H1 (cell line): ENCODE data around the gene GALNT1. TPM values are rescaled to one million over a fixed set of nuclear protein-coding genes. Genes with fewer than 3 reads are reported as not detected.

Experiments used
- CTCF ChIA-PET: fragments of 300-600 bp; sonication (Branson Sonifier 250); formaldehyde crosslinking; loops from one replicate; lab custom pipeline; 2021; ENCODE audit not compliant: partially characterized antibody; lab: Charles Lee
- POLR2A ChIA-PET: fragments of 300-600 bp; sonication (Branson Sonifier 250); formaldehyde crosslinking; loops from one replicate; lab custom pipeline; 2021; ENCODE audit warnings: inconsistent platforms; ENCODE audit not compliant: partially characterized antibody; lab: Charles Lee
- DNase-seq, 2 experiments: peaks; one replicate each; pipeline versions ENCODE4 v3.0.0 to v3.0.0-alpha.2; 2010 to 2022; ENCODE audit warnings: low spot score in 2 of 2, low read depth in 1 of 2, mixed read lengths in 1 of 2
- FAIRE-seq: peaks from 2 replicates; lab custom pipeline; 2011; peaks lifted over from hg19 to GRCh38; lab: Jason Lieb, UNC
- H2AFZ ChIP-seq: 2 replicates; pipeline ENCODE4 v1.8.1; 2012; ENCODE audit warnings: low read length, inconsistent platforms
- H2AK5ac ChIP-seq: 2 replicates; pipeline ENCODE4 v1.6.1; 2013; ENCODE audit warnings: low read depth, low read length
- H2BK120ac ChIP-seq: replicated peaks from 2 replicates; pipeline ENCODE3; 2013; ENCODE audit warnings: low read depth, low read length, inconsistent platforms
- H2BK12ac ChIP-seq: 2 replicates; pipeline ENCODE4 v1.6.1; 2013; ENCODE audit warnings: low read depth, low read length
- H2BK15ac ChIP-seq: 2 replicates; pipeline ENCODE4 v1.6.1; 2013; ENCODE audit warnings: low read length
- H2BK20ac ChIP-seq: 2 replicates; pipeline ENCODE4 v1.6.1; 2013; ENCODE audit warnings: low read length
- H2BK5ac ChIP-seq: 2 replicates; pipeline ENCODE4 v1.6.1; 2013; ENCODE audit warnings: low read depth, low read length
- H3K14ac ChIP-seq: 2 replicates; pipeline ENCODE4 v1.6.1; 2013; ENCODE audit warnings: inconsistent platforms; ENCODE audit not compliant: insufficient read length
- H3K18ac ChIP-seq: 2 replicates; pipeline ENCODE4 v1.6.1; 2013; ENCODE audit warnings: low read length; ENCODE audit errors: extremely low read depth
- H3K23ac ChIP-seq: 2 replicates; pipeline ENCODE4 v1.6.1; 2013; ENCODE audit warnings: inconsistent platforms; ENCODE audit not compliant: insufficient read length
- H3K23me2 ChIP-seq: 2 replicates; pipeline ENCODE4 v1.6.1; 2013; ENCODE audit warnings: low read depth, low read length
- H3K27ac ChIP-seq: 2 replicates; pipeline ENCODE4 v1.6.1; 2011; ENCODE audit warnings: low read depth, low read length, inconsistent platforms
- H3K27me3 ChIP-seq, 4 experiments: replicated peaks in 1 of 4; 1 replicate in 1 of 4; 2 replicates in 3 of 4; pipeline versions ENCODE4 v1.6.1 to v1.8.1; 2011 to 2013; ENCODE audit warnings: low read length in 3 of 4, mild to moderate bottlenecking in 3 of 4, inconsistent platforms in 2 of 4, mixed read lengths in 2 of 4, moderate library complexity in 1 of 4; ENCODE audit not compliant: control insufficient read depth in 3 of 4, insufficient read depth in 3 of 4; ENCODE audit errors: extremely low read depth in 1 of 4
- H3K36me3 ChIP-seq, 4 experiments: 2 replicates each; pipeline versions ENCODE4 v1.6.1 to v1.8.1; 2011 to 2013; ENCODE audit warnings: mild to moderate bottlenecking in 4 of 4, low read length in 3 of 4, moderate library complexity in 2 of 4, control low read depth in 1 of 4, inconsistent platforms in 1 of 4; ENCODE audit not compliant: insufficient read depth in 4 of 4, control insufficient read depth in 2 of 4
- H3K4ac ChIP-seq: replicated peaks from 2 replicates; pipeline ENCODE3; 2013; ENCODE audit warnings: low read length, low read depth, mixed read lengths, inconsistent platforms; ENCODE audit not compliant: insufficient read length
- H3K4me1 ChIP-seq, 4 experiments: replicated peaks in 1 of 4; 1 replicate in 1 of 4; 2 replicates in 3 of 4; pipeline versions ENCODE4 v1.6.1 to v1.8.1; 2011 to 2013; ENCODE audit warnings: low read length in 3 of 4, inconsistent platforms in 2 of 4, mixed read lengths in 1 of 4; ENCODE audit not compliant: insufficient read depth in 4 of 4, control insufficient read depth in 3 of 4
- H3K4me2 ChIP-seq, 2 experiments: 2 replicates each; pipeline versions ENCODE4 v1.6.1 to v1.8.1; 2011 to 2013; ENCODE audit warnings: low read depth in 2 of 2, low read length in 2 of 2, control low read depth in 1 of 2, inconsistent platforms in 1 of 2, mild to moderate bottlenecking in 1 of 2; ENCODE audit not compliant: insufficient read depth in 1 of 2
- H3K4me3 ChIP-seq, 4 experiments: fragments of 200-600, 300-600 bp in 1 of 4; sonication (generic), shearing (Covaris generic), sonication (Bioruptor Twin) in 1 of 4; 2 replicates each; pipeline versions ENCODE4 v1.5.1 to v1.8.1; 2011 to 2016; ENCODE audit warnings: low read length in 4 of 4, low read depth in 3 of 4, control low read depth in 2 of 4, inconsistent platforms in 2 of 4, mild to moderate bottlenecking in 2 of 4, mixed read lengths in 1 of 4, moderate library complexity in 1 of 4; ENCODE audit not compliant: insufficient read depth in 2 of 4; ENCODE audit errors: extremely low read depth in 1 of 4
- H3K56ac ChIP-seq: replicated peaks from 2 replicates; pipeline ENCODE3; 2013; ENCODE audit warnings: low read depth, mild to moderate bottlenecking, mixed read lengths, low read length, inconsistent platforms; ENCODE audit not compliant: insufficient read length
- H3K79me1 ChIP-seq: 2 replicates; pipeline ENCODE4 v1.6.1; 2013; ENCODE audit warnings: low read depth, low read length, control low read depth
- H3K79me2 ChIP-seq, 2 experiments: 2 replicates each; pipeline versions ENCODE4 v1.6.1 to v1.8.1; 2012 to 2013; ENCODE audit warnings: low read length in 2 of 2, mild to moderate bottlenecking in 2 of 2, inconsistent platforms in 1 of 2; ENCODE audit not compliant: insufficient read depth in 2 of 2, control insufficient read depth in 1 of 2
- H3K9ac ChIP-seq, 4 experiments: replicated peaks in 1 of 4; 1 replicate in 1 of 4; 2 replicates in 3 of 4; pipeline versions ENCODE4 v1.6.1 to v1.8.1; 2011 to 2013; ENCODE audit warnings: low read depth in 3 of 4, low read length in 3 of 4, control low read depth in 2 of 4, mild to moderate bottlenecking in 2 of 4, moderate library complexity in 2 of 4, inconsistent platforms in 1 of 4; ENCODE audit errors: extremely low read depth in 1 of 4
- H3K9me3 ChIP-seq, 2 experiments: 2 replicates each; pipeline versions ENCODE4 v1.6.1 to v1.8.1; 2012 to 2013; ENCODE audit warnings: mild to moderate bottlenecking in 2 of 2, moderate library complexity in 2 of 2, control low read depth in 1 of 2, inconsistent platforms in 1 of 2, low read depth in 1 of 2, low read length in 1 of 2, mixed read lengths in 1 of 2; ENCODE audit not compliant: insufficient read depth in 2 of 2
- H4K20me1 ChIP-seq, 2 experiments: replicated peaks in 1 of 2; 2 replicates each; pipeline versions ENCODE3 to v1.8.1; 2011 to 2013; ENCODE audit warnings: inconsistent platforms in 2 of 2, low read length in 2 of 2, mild to moderate bottlenecking in 1 of 2; ENCODE audit not compliant: insufficient read depth in 2 of 2, control insufficient read depth in 1 of 2
- H4K5ac ChIP-seq: 2 replicates; pipeline ENCODE4 v1.6.1; 2013; ENCODE audit warnings: low read length, low read depth, mixed read lengths, inconsistent platforms; ENCODE audit not compliant: insufficient read length
- H4K8ac ChIP-seq: 2 replicates; pipeline ENCODE4 v1.8.0; 2013; ENCODE audit warnings: mild to moderate bottlenecking, moderate library complexity, low read length, inconsistent platforms; ENCODE audit not compliant: insufficient read depth; ENCODE audit errors: extremely low read depth
- H4K91ac ChIP-seq: replicated peaks from 2 replicates; pipeline ENCODE3; 2013; ENCODE audit warnings: low read length, mixed read lengths, inconsistent platforms; ENCODE audit not compliant: insufficient read length
- WGBS, 2 experiments: shearing (Covaris generic) in 1 of 2; methylation state at CpG; one replicate each; pipeline versions ENCODE4 v1.1.6 to v1.1.7; 2013 to 2015; ENCODE audit warnings: low lambda C conversion rate in 2 of 2, mixed read lengths in 2 of 2, inconsistent platforms in 1 of 2, low coverage in 1 of 2, missing lambda C conversion rate in 1 of 2; ENCODE audit not compliant: insufficient replicate concordance in 2 of 2, insufficient coverage in 1 of 2, insufficient read length in 1 of 2; ENCODE audit errors: extremely low coverage in 1 of 2, missing lambda C conversion rate in 1 of 2; 5-methylcytosine and 5-hydroxymethylcytosine counted together
- polyA plus RNA-seq, 7 experiments: library from polyadenylated mRNA; depleted of rRNA in 3 of 7; stranded (reverse) in 5 of 7; unstranded in 2 of 7; fragments of >200 nt in 5 of 7; fragments of 200-250 nt in 2 of 7; gene quantifications; 1 replicate in 5 of 7; 2 replicates in 1 of 7; 4 replicates in 1 of 7; pipeline versions ENCODE4 v1.2.1 to v1.2.3, GENCODE V29; 2011 to 2013; ENCODE audit warnings: missing spikeins in 2 of 7, mixed read lengths in 2 of 7
- total RNA-seq: library from RNA; stranded (reverse); fragmentation: NEBNext Ultra II Directional; extraction: Animal tissue kit (Norgen Biotek cat#: 25700); gene quantifications from 2 replicates; pipeline ENCODE4 v1.2.1, GENCODE V29; 2021

GALNT1 gene
- total and polyA plus RNA-seq, 2 of the 8 experiments (the other 6 are each of a cell fraction or from before 2014, with no cell fraction given), result 22.4 to 101 TPM

- no peak for FAIRE-seq
- Histone ChIP-seq H3K79me2 (peaks cover 3 to 18% of the 10 kb centered on the region in 2 experiments; a peak in 3 of 4 replicates), H3K36me3 (no peaks in the 10 kb centered on the region; a peak in 1 of 8 replicates), H3K56ac (no peak overlapping the region), H3K9ac (no peak overlapping the region), H3K4me1 (peaks cover 0 to 8% (median 5%) of the 10 kb centered on the region in 4 experiments; a peak in 6 of 7 replicates), H3K23ac (no peak overlapping the region), H3K14ac (no peak overlapping the region), H3K4me3 (no peak overlapping the region), H4K20me1 (peaks cover 0 to 12% of the 10 kb centered on the region in 2 experiments), H2BK12ac (no peak overlapping the region), H2BK20ac (no peak overlapping the region), H2BK5ac (no peak overlapping the region), H3K23me2 (peaks cover 2% of the 10 kb centered on the region), H4K91ac (no peak overlapping the region), H2BK15ac (no peak overlapping the region), H3K79me1 (no peaks in the 10 kb centered on the region; the same call in 1 of the 2 replicates), H2AFZ (no peak overlapping the region), H2AK5ac (no peak overlapping the region), H2BK120ac (no peak overlapping the region), H3K18ac (no peak overlapping the region), H3K27ac (no peak overlapping the region), H3K27me3 (peaks cover 0 to 3% (median 0%) of the 10 kb centered on the region in 4 experiments; a peak in 2 of 7 replicates), H4K5ac (no peak overlapping the region), H4K8ac (no peak overlapping the region), H3K9me3 (no peaks in the 10 kb centered on the region; a peak in 3 of 4 replicates), H3K4ac (no peak overlapping the region), H3K4me2 (no peak overlapping the region)
- 93% methylated on average over 4 of the region's 4 CpGs; no CpG with 5 or more reads in 1 of the 2 experiments for WGBS, 2 experiments
- ChIA-PET POLR2A (no interaction called here), CTCF (no interaction called here)
- DNase-seq, result no peak
Observed at GRCh38 chr18:35578936-35579335, 2.6 kb upstream of the GALNT1 start.
